ENCODE measurements around the gene PHACTR4. TPM values are rescaled to one million over a fixed set of nuclear protein-coding genes. Genes with fewer than 3 reads are reported as not detected.

PHACTR4 gene
- total and polyA plus RNA-seq, 2 of the 8 experiments (the other 6 are each of a cell fraction or from before 2014, with no cell fraction given), result 23.7 to 57.8 TPM

DNA sequence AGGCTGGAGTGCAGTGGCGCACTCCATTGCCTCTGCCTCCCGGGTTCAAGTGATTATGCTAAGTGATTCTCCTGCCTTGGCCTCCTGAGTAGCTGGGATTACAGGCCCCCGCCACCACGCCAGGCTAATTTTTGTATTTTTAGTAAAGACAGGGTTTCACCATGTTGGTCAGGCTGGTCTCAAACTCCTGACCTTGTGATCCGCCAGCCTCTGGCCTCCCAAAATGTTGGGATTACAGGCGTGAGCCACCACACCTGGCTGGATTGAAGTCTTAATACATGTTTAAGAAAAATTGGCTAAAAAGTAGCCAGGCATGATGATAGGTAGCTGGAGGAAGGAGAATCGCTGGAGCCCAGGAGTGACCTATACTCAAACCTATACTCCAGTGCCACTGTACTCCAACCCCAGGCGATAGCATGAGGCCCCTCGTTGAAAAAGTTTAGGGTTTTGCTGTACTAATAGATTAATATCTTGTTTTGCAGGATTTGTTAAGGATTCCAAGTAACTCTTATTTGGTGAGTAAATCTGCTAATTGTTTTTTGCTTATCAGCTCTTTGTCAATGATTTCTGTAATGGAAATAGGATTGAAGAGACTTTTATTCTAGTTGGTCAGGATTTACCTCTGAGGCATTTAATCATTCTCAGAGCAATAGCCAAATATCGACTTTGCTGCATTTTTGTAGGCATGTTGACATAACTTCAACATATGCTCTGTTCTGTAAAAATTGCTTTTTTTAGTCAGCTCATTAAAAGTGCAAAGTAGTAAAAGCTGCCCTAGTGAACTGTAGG is 138.3 kb downstream of the PHACTR4 start (continued):
- TF ChIP-seq, protein P1, sequence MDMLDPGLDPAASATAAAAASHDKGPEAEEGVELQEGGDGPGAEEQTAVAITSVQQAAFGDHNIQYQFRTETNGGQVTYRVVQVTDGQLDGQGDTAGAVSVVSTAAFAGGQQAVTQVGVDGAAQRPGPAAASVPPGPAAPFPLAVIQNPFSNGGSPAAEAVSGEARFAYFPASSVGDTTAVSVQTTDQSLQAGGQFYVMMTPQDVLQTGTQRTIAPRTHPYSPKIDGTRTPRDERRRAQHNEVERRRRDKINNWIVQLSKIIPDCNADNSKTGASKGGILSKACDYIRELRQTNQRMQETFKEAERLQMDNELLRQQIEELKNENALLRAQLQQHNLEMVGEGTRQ (IDR thresholded peaks at IDR 0.05; ENCODE audit: low read length), result no peak
- TF ChIP-seq EGR1 (IDR thresholded peaks at IDR 0.05; ENCODE audit: borderline replicate concordance, low read depth, low read length), result no peak
- no peak for TF ChIP-seq CBX5 (IDR thresholded peaks at IDR 0.05; ENCODE audit: low read depth, low read length)
- no peak for TF ChIP-seq TEAD4 (IDR thresholded peaks at IDR 0.05; ENCODE audit: low read depth, low read length)
- peak; percentile 10 for TF ChIP-seq SIRT6 (IDR thresholded peaks at IDR 0.05; ENCODE audit: low read length)
- TF ChIP-seq NANOG (IDR thresholded peaks at IDR 0.05; ENCODE audit: insufficient read depth, low read depth, low read length, poor library complexity, severe bottlenecking), result no peak
- TF ChIP-seq RBBP5 (IDR thresholded peaks at IDR 0.05; ENCODE audit: borderline replicate concordance, low read depth, low read length), result no peak
- TF ChIP-seq, protein P2, sequence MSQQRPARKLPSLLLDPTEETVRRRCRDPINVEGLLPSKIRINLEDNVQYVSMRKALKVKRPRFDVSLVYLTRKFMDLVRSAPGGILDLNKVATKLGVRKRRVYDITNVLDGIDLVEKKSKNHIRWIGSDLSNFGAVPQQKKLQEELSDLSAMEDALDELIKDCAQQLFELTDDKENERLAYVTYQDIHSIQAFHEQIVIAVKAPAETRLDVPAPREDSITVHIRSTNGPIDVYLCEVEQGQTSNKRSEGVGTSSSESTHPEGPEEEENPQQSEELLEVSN (IDR thresholded peaks at IDR 0.05), result no peak
- TF ChIP-seq GTF2F1 (IDR thresholded peaks at IDR 0.05; ENCODE audit: borderline replicate concordance, low read depth, low read length), result no peak
- no peak for TF ChIP-seq EP300 (IDR thresholded peaks at IDR 0.05; ENCODE audit: borderline replicate concordance in 1 of 2, low read depth in 2 of 2, low read length in 2 of 2)
- TF ChIP-seq SP2 (IDR thresholded peaks at IDR 0.05; ENCODE audit: low read length), result no peak
- TF ChIP-seq BCL11A (IDR thresholded peaks at IDR 0.05; ENCODE audit: low read depth in 2 of 2, low read length in 2 of 2), result no peak
- TF ChIP-seq KDM4A (IDR thresholded peaks at IDR 0.05; ENCODE audit: low read depth, low read length, severe bottlenecking), result no peak
- TF ChIP-seq, protein P3, sequence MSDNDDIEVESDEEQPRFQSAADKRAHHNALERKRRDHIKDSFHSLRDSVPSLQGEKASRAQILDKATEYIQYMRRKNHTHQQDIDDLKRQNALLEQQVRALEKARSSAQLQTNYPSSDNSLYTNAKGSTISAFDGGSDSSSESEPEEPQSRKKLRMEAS (IDR thresholded peaks at IDR 0.05), result no peak
- TF ChIP-seq, protein P4, sequence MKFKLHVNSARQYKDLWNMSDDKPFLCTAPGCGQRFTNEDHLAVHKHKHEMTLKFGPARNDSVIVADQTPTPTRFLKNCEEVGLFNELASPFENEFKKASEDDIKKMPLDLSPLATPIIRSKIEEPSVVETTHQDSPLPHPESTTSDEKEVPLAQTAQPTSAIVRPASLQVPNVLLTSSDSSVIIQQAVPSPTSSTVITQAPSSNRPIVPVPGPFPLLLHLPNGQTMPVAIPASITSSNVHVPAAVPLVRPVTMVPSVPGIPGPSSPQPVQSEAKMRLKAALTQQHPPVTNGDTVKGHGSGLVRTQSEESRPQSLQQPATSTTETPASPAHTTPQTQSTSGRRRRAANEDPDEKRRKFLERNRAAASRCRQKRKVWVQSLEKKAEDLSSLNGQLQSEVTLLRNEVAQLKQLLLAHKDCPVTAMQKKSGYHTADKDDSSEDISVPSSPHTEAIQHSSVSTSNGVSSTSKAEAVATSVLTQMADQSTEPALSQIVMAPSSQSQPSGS (IDR thresholded peaks at IDR 0.05; ENCODE audit: low read length), result no peak
- TF ChIP-seq RNF2 (IDR thresholded peaks at IDR 0.05; ENCODE audit: borderline replicate concordance, low read depth, low read length, missing control alignments, poor library complexity, severe bottlenecking), result no peak
- TF ChIP-seq POU5F1 (IDR thresholded peaks at IDR 0.05; ENCODE audit: low read depth, low read length), result no peak
- peak; percentile 89 for TF ChIP-seq TAF7 (optimal IDR thresholded peaks at IDR 0.05; ENCODE audit: borderline replicate concordance, low read depth, low read length)
- no peak for TF ChIP-seq KDM5A (IDR thresholded peaks at IDR 0.05; ENCODE audit: low read length)
- no peak for TF ChIP-seq BRCA1 (IDR thresholded peaks at IDR 0.05; ENCODE audit: low read depth, low read length)

Data from H1 (cell line).